ENCODE data around the gene CPAMD8.

DNA sequence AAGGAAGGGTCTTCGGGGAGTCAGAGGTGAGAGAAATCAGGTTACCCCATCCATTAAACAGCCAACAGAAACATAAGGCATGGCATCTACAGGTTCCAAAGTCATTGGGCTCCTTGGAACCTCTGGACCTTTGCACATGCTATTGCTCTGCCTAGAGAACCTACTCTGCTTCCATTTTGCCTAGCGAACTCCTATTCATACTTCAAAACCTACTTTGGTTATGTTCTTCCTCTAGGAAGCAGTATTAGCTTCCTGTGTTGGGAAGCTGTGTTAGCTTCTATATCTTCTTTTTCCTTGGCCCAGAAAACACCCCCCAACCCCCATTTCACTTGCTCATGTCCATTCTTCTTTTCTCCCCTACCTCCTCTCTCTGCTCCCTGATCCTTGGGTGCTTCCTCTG, 98.3 kb downstream of the CPAMD8 start:
- TF ChIP-seq, protein P1, sequence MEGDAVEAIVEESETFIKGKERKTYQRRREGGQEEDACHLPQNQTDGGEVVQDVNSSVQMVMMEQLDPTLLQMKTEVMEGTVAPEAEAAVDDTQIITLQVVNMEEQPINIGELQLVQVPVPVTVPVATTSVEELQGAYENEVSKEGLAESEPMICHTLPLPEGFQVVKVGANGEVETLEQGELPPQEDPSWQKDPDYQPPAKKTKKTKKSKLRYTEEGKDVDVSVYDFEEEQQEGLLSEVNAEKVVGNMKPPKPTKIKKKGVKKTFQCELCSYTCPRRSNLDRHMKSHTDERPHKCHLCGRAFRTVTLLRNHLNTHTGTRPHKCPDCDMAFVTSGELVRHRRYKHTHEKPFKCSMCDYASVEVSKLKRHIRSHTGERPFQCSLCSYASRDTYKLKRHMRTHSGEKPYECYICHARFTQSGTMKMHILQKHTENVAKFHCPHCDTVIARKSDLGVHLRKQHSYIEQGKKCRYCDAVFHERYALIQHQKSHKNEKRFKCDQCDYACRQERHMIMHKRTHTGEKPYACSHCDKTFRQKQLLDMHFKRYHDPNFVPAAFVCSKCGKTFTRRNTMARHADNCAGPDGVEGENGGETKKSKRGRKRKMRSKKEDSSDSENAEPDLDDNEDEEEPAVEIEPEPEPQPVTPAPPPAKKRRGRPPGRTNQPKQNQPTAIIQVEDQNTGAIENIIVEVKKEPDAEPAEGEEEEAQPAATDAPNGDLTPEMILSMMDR (IDR thresholded peaks at IDR 0.05; ENCODE audit: control extremely low read depth in 1 of 3, insufficient read depth in 1 of 3, low read depth in 1 of 3, low read length in 3 of 3): no peak
- TF ChIP-seq POLR2A (IDR thresholded peaks at IDR 0.05; ENCODE audit: control extremely low read depth in 1 of 2, low read depth in 2 of 2, low read length in 2 of 2): no peak
- no peak for TF ChIP-seq POLR2AphosphoS5 (IDR thresholded peaks at IDR 0.05; ENCODE audit: low read depth, low read length)
- no peak for TF ChIP-seq SIN3A (conservative IDR thresholded peaks at IDR 0.05 in 1 of 2, IDR thresholded peaks at IDR 0.05 in 1 of 2; ENCODE audit: low read depth in 1 of 2, low read length in 2 of 2)
- TF ChIP-seq RAD21 (IDR thresholded peaks at IDR 0.05 in 1 of 2, conservative IDR thresholded peaks at IDR 0.05 in 1 of 2; ENCODE audit: low read depth in 2 of 2, low read length in 2 of 2): no peak
- TF ChIP-seq, protein P2, sequence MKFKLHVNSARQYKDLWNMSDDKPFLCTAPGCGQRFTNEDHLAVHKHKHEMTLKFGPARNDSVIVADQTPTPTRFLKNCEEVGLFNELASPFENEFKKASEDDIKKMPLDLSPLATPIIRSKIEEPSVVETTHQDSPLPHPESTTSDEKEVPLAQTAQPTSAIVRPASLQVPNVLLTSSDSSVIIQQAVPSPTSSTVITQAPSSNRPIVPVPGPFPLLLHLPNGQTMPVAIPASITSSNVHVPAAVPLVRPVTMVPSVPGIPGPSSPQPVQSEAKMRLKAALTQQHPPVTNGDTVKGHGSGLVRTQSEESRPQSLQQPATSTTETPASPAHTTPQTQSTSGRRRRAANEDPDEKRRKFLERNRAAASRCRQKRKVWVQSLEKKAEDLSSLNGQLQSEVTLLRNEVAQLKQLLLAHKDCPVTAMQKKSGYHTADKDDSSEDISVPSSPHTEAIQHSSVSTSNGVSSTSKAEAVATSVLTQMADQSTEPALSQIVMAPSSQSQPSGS (IDR thresholded peaks at IDR 0.05; ENCODE audit: low read length): no peak
- TF ChIP-seq ZNF274 (IDR thresholded peaks at IDR 0.05; ENCODE audit: borderline replicate concordance, extremely low read depth, low read length): no peak

Measured in H1 (cell line).